RCC 7860 (cell line): ENCODE data around the gene FAM118A.
"Not testable (repeated sequence)": the region's sequence is repeated elsewhere in the genome, so short reads cannot be mapped to it uniquely, and the experiment has no call there.

Experiments
- DNase-seq: peaks from one replicate; pipeline ENCODE4 v3.0.0-alpha.2; 2015; ENCODE audit warnings: low spot score
- FAIRE-seq: peaks from 2 replicates; lab custom pipeline; 2012; peaks lifted over from hg19 to GRCh38; lab: Jason Lieb, UNC

Gene FAM118A

GRCh38 chr22:45308391-45308956, 1.3 kb upstream of the FAM118A start:
- DNase-seq (no peak), FAIRE-seq (no peak)

DNA sequence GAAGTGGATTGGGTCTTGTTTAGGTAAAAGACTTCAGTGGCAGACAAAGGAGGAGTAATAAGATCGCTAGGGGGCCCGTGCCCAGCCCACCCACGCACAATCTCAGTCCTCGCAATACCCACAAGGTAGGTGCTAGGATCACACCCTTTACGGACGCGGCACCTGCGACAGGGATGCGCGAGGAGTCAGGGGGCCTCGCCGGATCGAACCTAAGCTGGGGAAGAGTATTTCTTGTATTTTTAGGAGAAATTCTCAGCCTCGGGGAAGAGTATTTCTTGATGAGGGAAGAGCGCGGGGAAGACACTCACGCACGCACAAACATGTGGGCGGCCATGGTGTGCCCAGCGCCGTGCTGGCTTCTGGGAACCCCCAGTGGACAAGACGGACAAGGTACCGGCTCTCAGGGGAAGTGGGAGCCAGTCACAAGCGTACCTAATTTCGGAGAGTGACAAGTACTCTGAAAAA, 745 bp upstream of the FAM118A start:
- FAIRE-seq (no peak), DNase-seq (no peak)

DNA sequence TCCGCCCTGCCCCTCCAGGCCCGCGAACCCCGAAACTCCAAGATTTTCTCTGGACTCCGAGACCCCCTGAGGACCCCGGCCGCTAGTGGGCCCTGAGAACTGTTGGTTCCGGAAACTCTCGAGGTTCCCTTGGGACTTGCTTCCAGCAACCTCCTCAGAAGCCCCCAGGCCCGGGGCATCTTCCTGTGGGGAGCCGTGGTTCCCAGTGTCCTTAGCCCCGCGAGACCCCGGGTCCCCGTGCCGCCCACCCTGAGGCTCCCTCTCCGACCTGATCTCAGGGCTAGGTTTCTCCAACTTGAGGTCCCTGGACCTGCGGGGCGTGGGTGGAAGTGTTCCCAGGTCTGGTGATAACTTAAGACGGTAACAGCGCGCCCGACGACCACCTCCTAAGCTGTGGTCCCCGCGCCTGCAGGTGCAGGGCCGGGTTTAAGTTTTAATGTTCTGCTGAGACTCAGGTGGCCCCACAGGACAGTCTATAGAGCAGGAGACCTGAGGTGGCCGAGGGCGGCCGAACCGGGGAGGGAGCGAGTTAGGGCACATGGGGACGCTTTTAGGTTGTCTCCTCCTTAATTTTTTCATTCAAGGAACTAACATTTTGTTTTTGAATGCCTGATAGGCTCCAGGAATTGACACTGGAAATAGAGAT, 720 bp downstream of the FAM118A start:
- FAIRE-seq = no peak
- no peak for DNase-seq

GRCh38 chr22:45310977-45311531, 1.3 kb downstream of the FAM118A start:
- DNase-seq = no peak
- FAIRE-seq = no peak

- FAIRE-seq (no peak), DNase-seq (no peak)
Measured at GRCh38 chr22:45312415-45312814, 2.7 kb downstream of the FAM118A start.

DNA sequence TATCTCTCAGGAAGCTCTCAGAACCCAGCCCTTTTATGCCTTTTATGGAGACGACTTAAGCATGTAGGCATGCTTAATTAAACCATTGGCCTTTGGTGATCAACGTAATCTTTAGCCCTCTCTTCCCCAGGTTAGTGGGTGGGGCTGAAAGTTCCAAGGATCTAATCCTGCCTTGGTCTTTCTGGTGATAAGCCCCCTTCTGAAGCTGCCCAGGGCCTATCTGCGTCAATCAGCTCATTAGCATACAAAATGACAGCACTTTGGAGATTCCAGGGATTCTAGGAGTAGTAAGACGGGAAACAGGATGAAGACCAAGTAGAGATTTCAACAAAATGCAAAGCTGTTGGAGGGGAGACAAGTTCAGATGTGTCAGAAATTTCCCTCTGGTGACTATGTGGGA, 3.1 kb downstream of the FAM118A start:
- DNase-seq = no peak
- FAIRE-seq = no peak

DNA sequence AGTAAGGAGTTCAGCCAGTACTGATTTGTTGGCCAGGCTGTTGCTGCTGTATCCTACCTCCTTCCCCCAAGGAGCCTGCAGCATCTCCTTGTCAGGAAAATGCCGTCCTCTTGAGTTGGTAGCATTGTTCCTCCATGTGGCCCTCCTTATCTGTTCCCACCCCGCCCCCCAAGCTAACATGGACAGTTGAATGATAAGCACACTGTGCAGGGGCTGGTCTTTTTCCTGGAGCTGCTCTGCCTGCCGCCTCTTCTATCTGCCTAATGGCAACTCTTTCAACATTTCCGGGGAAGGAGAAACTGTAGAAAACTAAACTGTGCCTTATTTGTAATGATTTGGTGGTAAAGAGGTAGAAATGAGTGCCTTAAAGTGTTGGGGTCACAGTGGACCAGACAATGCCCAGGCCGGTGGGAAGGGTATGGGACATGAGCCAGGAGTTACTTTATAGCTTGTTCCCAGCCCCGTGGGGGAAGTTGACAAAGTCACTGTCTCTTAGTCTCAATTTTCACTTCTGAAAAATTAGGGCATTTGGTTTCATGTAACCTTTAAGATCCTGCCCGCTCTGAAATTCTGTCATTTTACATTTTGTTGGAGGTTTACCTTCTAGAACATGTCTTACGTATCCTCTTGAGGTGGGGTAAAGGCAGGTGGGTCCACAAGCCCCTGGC, 4.5 kb downstream of the FAM118A start:
- FAIRE-seq (no peak), DNase-seq (no peak)

DNA sequence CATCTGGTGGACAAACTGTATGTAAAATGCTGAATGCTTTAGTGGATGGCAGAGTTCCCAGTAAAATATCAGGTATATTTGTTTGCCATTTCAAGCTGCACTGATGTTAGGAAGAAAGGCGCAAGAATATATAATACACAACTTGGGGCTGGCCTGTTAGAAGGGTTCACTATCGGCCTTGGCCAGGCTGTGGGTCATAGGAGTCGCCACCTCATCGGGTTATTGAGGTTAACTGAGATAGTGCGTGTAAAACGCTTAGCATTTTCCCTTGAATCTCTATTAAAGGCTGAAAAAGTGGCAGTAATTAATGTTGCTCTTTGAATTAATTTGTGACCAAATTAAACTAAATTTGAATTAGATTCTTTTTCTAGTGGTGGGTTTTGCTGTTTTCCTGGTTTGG, 5.1 kb downstream of the FAM118A start:
- DNase-seq = no peak
- FAIRE-seq = no peak

DNA sequence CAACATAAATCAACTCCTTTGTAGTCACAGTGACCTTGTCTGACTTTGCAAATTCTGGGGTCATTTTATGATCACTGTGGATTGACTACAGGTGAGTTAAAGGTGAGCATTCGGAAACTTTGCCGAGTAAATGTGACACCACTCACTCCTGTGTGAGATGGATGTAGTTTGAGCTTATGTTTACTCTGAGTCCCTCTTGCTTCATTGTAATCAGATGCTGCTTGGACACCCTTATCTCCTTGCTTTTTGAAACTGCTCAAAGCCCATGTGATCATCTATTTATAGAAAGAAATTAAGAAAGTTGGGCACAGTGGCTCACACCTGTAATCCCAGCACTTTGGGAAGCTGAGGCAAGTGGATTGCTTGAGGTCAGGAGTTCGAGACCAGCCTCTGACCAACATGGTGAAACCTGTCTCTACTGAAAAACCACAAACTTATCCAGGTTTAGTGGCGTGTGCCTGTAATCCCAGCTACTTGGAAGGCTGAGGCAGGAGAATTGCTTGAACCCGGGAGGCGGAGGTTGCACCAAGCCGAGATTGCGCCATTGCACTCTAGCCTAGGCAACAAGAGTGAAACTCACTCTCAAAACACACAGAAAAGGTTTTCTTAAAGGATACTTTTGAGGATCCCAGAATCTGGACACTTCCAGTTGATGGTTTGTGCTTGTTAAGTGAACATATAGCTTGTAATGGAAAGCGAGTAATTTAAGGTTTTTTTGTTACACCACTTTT, 7.2 kb downstream of the FAM118A start:
- DNase-seq (no peak), FAIRE-seq (no peak)

DNA sequence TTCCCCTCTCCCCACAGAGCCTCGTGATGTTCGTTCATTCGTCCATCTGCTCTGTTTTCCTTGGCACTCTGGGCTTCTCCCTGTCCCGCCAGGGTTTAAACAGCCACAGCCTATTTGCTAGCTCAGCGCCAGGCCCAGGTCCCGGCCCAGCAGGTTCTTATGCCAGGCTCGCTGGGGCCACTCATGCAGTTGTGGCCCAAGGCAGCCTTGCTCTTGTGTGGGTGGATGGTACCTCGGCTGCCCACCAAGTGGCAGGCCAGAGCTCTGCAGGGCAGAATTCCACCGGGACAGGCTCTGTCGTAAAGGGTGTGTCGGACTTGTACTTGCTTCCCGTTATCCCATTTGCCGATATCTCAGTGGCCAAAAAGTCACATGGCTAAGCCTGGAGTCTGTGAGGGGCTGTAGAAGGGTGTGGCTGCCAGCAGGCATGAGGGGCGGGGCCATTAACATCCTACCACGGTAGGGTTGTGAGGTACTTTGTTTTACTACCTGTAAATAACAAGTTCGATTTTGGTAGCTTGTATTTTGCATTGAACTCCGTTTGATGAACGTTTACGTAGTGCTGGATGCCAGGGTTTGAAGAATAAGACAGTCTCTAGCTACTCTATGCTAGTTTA, 7.9 kb downstream of the FAM118A start:
- DNase-seq = no peak
- no peak for FAIRE-seq

DNA sequence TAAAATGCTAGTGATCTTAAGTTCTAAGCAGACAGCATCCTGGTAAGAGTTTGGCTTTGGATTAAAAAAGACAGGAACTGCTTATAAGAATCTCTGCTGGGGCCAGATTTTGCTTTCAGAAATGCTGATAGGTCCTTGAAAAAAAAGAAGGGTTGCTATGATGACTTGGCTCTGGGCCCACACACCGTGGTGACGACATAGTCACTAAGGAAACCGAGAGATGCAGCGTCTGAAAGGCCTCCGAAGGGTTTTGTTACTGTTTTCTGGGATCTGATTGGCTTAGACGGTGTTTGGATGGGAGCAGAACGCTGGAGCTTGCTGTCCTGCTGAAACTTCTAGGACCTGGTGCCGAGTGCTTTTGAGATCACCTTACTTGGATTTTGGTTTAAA, 8.4 kb downstream of the FAM118A start:
- FAIRE-seq (no peak), DNase-seq (peak; percentile 31)

GRCh38 chr22:45318558-45319323, 9.0 kb downstream of the FAM118A start:
- no peak for DNase-seq
- FAIRE-seq = no peak

- FAIRE-seq (no peak), DNase-seq (no peak)
Measured at GRCh38 chr22:45319324-45319685, 9.6 kb downstream of the FAM118A start.

- FAIRE-seq = no peak
- DNase-seq = no peak
Measured at GRCh38 chr22:45320357-45320976, 10.7 kb downstream of the FAM118A start.

DNA sequence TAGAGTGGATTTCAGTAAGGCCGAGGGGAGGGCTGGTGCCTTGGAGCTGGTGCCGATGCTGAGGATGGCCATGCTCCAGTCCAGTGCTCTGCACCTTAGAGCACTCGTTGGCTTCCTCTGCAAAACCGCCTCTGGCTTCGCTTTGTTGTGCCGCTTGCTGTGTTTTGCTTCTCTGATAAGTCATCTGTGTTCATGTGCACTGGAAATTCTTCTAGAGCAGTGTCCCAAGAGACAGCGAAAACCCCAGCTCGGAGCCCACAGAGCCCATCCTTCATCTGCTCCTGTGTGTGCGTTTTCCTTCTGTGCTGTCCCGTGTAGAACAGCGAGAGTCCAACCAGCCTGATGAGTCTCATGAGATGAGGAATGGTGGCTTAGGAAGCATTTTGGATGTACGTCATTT, 12.1 kb downstream of the FAM118A start:
- FAIRE-seq (no peak), DNase-seq (no peak)

DNA sequence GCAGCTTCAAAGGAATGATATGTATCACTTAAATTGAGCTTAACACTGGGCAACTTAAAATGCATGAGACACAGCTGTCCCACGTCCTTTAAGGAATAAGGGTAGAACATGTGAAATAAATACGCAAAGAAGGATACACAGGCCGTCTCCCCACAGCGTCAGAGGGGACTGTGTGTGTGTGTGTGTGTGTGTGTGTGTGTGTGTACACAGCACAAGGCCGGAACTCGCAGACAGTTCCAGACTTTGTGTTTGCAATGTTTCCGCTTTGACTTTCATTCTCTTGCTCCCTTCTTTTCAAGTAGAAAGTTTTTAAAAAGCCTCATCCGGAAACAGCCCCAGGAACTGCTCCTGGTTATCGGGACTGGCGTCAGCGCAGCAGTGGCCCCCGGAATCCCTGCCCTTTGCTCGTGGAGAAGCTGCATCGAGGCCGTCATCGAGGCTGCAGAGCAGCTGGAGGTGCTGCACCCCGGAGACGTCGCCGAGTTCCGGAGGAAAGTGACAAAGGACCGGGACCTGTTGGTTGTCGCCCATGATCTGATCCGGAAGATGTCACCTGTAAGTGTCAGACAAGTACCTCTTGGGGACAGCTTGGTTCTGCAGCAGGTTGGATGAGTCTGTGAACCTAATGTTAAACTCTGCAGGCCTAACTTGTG, 13.3 kb downstream of the FAM118A start:
- DNase-seq = no peak
- no peak for FAIRE-seq

DNA sequence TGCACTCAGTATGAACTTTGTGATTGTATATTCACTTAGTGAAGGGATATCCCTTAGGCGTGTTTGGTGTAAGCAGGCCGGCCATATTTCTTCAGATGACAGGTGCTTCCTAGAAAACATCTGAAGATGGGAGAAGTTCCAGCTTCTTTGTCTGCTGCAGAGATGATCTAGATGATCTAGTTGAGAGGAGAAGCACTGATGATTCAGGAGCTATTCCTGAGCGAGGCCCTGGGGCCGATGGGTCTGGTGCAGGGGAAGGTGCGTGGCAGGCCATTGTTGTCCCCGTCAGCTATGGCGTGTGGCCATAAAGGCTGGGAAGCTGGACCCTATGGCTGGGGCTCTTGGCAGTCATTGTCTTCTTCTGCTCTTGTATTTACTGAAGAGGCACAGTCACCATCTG, 14.0 kb downstream of the FAM118A start:
- no peak for FAIRE-seq

GRCh38 chr22:45324311-45324711, 14.6 kb downstream of the FAM118A start:
- no peak for FAIRE-seq

More for the DNA sequence above, 14.0 kb downstream of the FAM118A start:
- no peak for DNase-seq

DNA sequence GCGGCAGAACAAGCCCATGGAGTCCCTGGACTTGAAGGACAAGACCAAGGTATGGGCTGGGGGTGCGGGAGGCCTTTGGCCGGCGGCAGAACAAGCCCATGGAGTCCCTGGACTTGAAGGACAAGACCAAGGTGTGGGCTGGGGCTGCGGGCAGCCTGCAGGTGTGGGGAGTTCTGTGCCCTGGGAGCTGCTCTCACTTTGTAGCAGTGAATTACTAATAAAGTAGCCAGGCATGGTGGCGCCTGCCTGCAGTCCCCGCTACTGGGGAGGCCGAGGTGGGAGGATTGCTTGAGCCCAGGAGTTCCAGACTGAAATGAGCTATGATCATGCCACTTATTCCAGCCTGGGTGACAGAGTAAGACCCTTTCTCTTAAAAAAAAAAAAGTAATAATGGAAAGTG, 18.5 kb downstream of the FAM118A start:
- FAIRE-seq, DNase-seq: not testable (repeated sequence)

More at GRCh38 chr22:45324311-45324711, 14.6 kb downstream of the FAM118A start:
- no peak for DNase-seq
